Right cardiac atrium (tissue), 5 donors: ENCODE results near the gene TLCD3B. TPM values are rescaled to one million over a fixed set of nuclear protein-coding genes. Genes with fewer than 3 reads are reported as not detected.

ENCODE experiments used
- ATAC-seq, 2 donors: fragments of 200-7000 bp; cut with Tn5 transposase; one replicate each; pipeline versions ENCODE4 v1.8.0 to v1.9.1; 2020; ENCODE audit warnings: moderate library complexity in 2 of 2, mild to moderate bottlenecking in 1 of 2
- DNase-seq, 3 donors: peaks; one replicate each; pipeline ENCODE4 v3.0.0-alpha.2; 2020
- H3K27ac ChIP-seq: one replicate; pipeline ENCODE4 v1.5.1; 2013; ENCODE audit warnings: mild to moderate bottlenecking, low read length, control low read depth, moderate library complexity
- H3K27me3 ChIP-seq: one replicate; pipeline ENCODE4 v1.6.1; 2013; ENCODE audit not compliant: control insufficient read depth, insufficient read depth
- H3K4me1 ChIP-seq: one replicate; pipeline ENCODE4 v1.6.1; 2013; ENCODE audit warnings: low read length; ENCODE audit not compliant: control insufficient read depth, insufficient read depth
- H3K4me3 ChIP-seq: one replicate; pipeline ENCODE4 v1.5.1; 2013; ENCODE audit warnings: low read length, control low read depth
- H3K9me3 ChIP-seq: one replicate; pipeline ENCODE4 v1.6.1; 2013; ENCODE audit warnings: low read length; ENCODE audit not compliant: control insufficient read depth
- WGBS: extraction: QIAGEN DNeasy Blood & Tissue Kit; methylation state at CpG from one replicate; pipeline ENCODE4 v1.1.7; 2013; 5-methylcytosine and 5-hydroxymethylcytosine counted together
- intact Hi-C, 4 donors: fragments of 100-400 bp; cut with DNase I; formaldehyde crosslinking; loops; one replicate each; pipeline versions ENCODE4 v1.11.0 to v1.14.0; 2022 to 2023
- long read RNA-seq, 4 donors: library from polyadenylated mRNA; unstranded; transcript quantifications; one replicate each; pipeline ENCODE4 v2.0.0, GENCODE V29; 2020 to 2021
- polyA plus RNA-seq: library from polyadenylated mRNA; stranded (reverse); fragments of 200-250 nt; gene quantifications from one replicate; pipeline ENCODE4 v1.2.3, GENCODE V29; 2013
- total RNA-seq, 4 donors: library from RNA; stranded (reverse); fragmentation: NEBNext Ultra II Directional; extraction: Animal tissue kit (Norgen Biotek cat#: 25700); gene quantifications; one replicate each; pipeline ENCODE4 v1.2.1, GENCODE V29; 2021
- donor health status: healthy with polysubstance abuse.
- donor health status: DM: no; HTN: yes; CAD: no.
- donor health status: DM: no; HTN: no; CAD: no.
- donor health status: DM: no; HTN: yes; CAD: no; lungs with severe emphysema.
- donor health status: DM: yes; HTN: yes; CAD: no.

Gene TLCD3B, protein sequence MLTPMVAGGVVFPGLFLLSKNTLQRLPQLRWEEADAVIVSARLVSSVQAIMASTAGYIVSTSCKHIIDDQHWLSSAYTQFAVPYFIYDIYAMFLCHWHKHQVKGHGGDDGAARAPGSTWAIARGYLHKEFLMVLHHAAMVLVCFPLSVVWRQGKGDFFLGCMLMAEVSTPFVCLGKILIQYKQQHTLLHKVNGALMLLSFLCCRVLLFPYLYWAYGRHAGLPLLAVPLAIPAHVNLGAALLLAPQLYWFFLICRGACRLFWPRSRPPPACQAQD
- not detected for total RNA-seq
- polyA plus RNA-seq, result not detected
- long read RNA-seq, donor 1, result 0 reads
- long read RNA-seq, donor 2, result 0 reads
- long read RNA-seq, donor 3, result 0 reads
- long read RNA-seq, donor 4, result 0 reads

DNA sequence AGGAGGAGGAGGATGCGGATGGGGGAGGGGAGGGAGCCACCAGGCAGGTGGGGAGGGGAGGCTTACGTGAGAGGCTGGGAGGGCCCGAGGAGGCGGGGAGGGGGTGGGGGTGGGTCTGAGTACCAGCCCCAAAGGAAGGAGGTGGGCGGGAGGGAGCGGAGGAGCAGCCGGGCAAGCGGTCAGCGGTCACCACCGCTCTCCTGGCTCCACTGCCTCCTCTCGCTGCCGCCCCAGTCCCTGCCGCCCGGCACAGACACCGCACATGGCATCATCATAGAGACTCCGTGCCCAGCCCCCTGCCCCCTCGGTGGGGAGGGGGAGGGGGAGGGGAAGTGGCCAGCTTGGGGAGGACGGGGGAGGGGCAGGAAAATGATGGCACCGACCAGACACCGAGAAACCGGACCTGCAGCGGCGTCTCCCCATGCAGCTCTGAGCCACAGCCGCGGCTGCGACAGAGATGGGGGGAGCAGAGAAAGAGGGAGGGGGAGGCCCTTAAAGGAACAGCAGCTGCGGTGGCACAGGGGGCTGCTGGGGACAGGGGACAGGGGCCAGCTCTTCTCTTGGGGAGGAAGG lies at the start of gene TLCD3B:
TSS of gene TLCD3B (minus strand) at position 431 of the 573 bp plus-strand sequence. CDS start 744 bp downstream, outside the sequence.
- DNase-seq (peak in 1 of 3 donors; percentile 54), ATAC-seq (peak in 1 of 2 donors; percentile 15)
- intact Hi-C loops, result no loop called here
- 1% methylated on average over 27 of the region's 27 CpGs for WGBS
- Histone ChIP-seq H3K27me3 (no peaks in the 10 kb centered on the region), H3K9me3 (no peaks in the 10 kb centered on the region), H3K4me3 (no peak within 1 kb of the TSS), H3K4me1 (no peaks in the 10 kb centered on the region), H3K27ac (no peak within 1 kb of the TSS)

DNA sequence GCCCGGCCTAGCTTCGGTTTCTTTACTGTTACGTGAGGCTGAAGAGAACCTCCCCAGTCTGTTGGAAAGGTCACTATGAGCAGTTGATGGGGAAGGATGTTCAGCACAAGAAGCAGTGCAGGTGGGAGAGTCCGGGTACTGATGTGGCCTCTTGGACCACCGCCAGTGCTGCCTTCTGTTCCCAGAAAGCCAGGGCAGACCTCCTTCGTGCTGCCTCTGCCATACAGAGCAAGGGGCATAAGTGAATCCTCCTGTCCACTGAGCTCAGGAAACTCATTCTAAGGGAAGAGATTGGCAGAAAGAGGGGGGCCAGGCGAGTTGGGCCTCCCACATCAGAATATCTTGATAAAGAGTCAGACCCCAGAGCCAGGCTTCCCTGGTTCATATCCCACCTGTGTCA lies 48.4 kb upstream of the TLCD3B start:
- ATAC-seq (no peak), DNase-seq (peak in 1 of 3 donors; percentile 48)
- Histone ChIP-seq H3K9me3 (no peaks in the 10 kb centered on the region), H3K4me1 (no peaks in the 10 kb centered on the region), H3K27me3 (no peaks in the 10 kb centered on the region), H3K27ac (no peak overlapping the region), H3K4me3 (no peak overlapping the region)
- intact Hi-C loops, result no loop called here
- 83% methylated on average over 7 of the region's 7 CpGs for WGBS

DNA sequence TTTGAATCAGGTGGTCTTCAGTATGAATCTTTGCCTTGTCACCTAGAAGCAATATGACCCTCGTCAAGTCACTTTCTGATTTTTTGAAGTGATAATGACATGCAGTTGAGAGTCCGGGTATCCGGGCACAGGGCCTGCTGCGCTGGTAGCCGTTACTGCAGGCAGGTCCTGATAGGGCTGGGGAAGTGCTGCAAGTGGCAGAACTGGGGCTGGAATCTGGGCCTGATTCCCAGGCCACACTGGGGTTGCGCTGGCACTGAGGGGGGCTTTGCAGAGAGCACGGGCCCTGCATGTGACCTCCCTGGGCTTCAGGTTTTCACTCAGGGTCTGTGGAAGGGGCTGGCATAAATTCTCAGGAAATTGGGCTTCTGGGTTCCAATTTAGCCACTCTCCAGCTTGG lies 47.7 kb upstream of the TLCD3B start:
- WGBS, result 78% methylated on average over 7 of the region's 7 CpGs
- no peaks in the 10 kb centered on the region for H3K27me3 ChIP-seq
- H3K27ac ChIP-seq, result no peak overlapping the region
- intact Hi-C loops, result no loop called here
- no peaks in the 10 kb centered on the region for H3K9me3 ChIP-seq
- ATAC-seq (no peak), DNase-seq (no peak)
- H3K4me1 ChIP-seq, result no peaks in the 10 kb centered on the region
- H3K4me3 ChIP-seq, result no peak overlapping the region

DNA sequence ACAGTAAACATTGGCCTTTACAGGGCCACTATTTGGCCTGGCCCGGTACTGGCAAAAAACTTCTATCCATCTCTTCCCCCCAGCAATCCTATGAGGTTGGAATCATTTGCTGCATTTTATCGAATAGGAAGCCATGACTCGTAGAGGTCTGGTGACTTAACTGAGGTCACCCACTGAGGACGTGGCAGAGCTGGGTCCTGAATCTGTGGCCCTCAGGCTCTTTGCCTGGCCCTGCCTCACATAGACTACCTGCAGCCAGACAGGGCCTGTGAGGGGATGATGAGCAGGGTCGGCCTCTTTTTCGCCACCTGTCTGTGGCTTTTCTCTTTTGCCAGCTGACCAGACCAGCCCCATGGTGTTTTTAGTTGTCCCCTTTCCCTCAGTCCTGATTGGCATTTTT lies 46.6 kb upstream of the TLCD3B start:
- Histone ChIP-seq H3K4me3 (no peak overlapping the region), H3K9me3 (no peaks in the 10 kb centered on the region), H3K27me3 (no peaks in the 10 kb centered on the region), H3K4me1 (no peaks in the 10 kb centered on the region), H3K27ac (no peak overlapping the region)
- 70% methylated on average over 6 of the region's 6 CpGs for WGBS
- intact Hi-C loops, result no loop called here
- DNase-seq (peak in 1 of 3 donors; percentile 5), ATAC-seq (no peak)

DNA sequence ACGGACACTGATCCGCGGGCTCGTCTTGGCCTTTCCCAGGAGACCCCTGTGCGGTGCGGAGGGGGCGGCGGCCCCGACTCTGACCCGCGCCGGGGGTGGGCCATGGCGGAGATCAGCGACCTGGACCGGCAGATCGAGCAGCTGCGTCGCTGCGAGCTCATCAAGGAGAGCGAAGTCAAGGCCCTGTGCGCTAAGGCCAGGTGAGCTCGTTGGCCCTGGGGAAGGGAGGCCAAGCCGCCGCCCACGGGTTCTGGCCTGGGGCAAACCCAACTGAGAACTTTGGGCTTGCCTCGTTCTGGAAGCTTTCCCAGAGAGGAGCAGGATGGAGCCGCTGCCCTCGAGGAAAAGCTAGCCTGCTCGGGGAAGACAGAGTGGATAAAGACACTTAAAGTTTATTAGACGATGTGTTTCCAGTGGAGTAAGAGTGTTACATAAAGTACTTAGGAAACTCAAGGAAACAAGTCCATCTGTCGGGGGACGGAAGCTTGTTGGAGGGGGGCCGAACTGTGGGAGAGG lies 45.3 kb upstream of the TLCD3B start:
- ATAC-seq (peak; percentile 16 to 42), DNase-seq (peak; percentile 36 to 75 (median 66))
- no peaks in the 10 kb centered on the region for H3K27me3 ChIP-seq
- H3K4me1 ChIP-seq, result no peaks in the 10 kb centered on the region
- peak overlapping the region; percentile 82 for H3K4me3 ChIP-seq
- 1% methylated on average over 33 of the region's 33 CpGs for WGBS
- no peaks in the 10 kb centered on the region for H3K9me3 ChIP-seq
- intact Hi-C loops, result no loop called here
- H3K27ac ChIP-seq, result peak overlapping the region; percentile 38

DNA sequence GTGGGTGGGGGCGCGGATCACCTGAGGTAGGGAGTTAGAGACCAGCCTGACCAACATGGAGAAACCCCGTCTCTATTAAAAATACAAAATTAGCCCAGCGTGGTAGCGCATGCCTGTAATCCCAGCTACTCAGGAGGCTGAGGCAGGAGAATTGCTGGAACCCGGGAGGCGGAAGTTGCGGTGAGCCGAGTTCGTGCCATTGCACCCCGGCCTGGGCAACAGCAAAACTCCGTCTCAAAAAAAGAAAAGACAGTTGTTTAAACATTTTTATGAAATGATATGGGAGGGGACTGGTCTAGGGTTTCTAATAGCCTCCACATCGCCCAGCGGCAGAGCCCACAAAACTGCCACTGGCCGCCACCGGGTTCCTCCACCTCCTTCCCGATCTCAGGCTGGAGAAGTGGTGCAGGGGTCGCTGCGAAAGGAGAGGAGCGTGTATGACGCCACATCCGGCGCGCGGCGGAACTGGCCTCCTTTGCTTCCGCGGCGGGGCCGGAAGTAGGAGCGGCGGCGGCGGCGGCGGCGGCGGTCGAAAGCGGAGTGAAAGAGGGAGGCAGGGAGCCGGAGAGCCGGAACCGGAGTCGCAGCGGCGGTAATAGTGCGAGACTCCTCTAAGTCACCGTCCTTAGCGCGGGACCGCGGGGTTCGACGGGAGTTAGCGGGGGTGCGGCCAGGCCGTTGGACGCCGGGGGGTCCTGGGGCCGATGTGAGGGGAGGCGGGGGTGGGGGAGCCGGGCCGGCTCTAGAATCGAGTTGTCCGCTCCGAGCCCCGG lies 44.6 kb upstream of the TLCD3B start, which contains the start of gene PPP4C:
TSS of gene PPP4C (plus strand) at position 492 of the 773 bp plus-strand sequence. CDS start 384 bp downstream, outside the sequence.
- H3K4me3 ChIP-seq, result peak within 1 kb of the TSS; percentile 82
- no peaks in the 10 kb centered on the region for H3K4me1 ChIP-seq
- DNase-seq (peak; percentile 93 to 97 (median 96)), ATAC-seq (peak; percentile 92 to 94)
- H3K27ac ChIP-seq, result peak within 1 kb of the TSS; percentile 42
- no peaks in the 10 kb centered on the region for H3K9me3 ChIP-seq
- H3K27me3 ChIP-seq, result no peaks in the 10 kb centered on the region
- intact Hi-C loops, result no loop called here
- 2% methylated on average over 67 of the region's 67 CpGs for WGBS

DNA sequence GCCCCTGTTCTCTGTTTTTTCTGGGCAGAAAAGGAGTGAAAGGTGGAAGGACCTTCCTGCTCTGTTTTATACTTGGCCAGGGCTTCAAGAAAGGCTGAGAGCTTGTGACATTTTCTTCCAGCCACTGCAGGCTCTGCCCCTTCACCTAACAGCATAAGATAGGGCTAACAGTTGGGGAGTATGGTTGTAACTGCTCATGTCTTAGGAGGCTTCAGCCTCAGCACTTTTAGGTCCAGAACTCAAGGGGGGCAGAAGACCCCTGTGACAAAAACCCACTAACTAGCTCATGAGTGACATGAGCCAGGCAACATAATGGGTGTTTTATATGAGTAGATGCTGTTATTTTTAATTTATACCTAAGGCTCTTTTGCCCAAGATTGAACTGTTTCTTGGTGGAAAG lies 39.4 kb upstream of the TLCD3B start:
- no peak overlapping the region for H3K4me3 ChIP-seq
- intact Hi-C loops, result no loop called here
- H3K4me1 ChIP-seq, result peaks cover 13% of the 10 kb centered on the region
- no peaks in the 10 kb centered on the region for H3K27me3 ChIP-seq
- DNase-seq (no peak), ATAC-seq (no peak)
- H3K9me3 ChIP-seq, result no peaks in the 10 kb centered on the region
- H3K27ac ChIP-seq, result no peak overlapping the region

DNA sequence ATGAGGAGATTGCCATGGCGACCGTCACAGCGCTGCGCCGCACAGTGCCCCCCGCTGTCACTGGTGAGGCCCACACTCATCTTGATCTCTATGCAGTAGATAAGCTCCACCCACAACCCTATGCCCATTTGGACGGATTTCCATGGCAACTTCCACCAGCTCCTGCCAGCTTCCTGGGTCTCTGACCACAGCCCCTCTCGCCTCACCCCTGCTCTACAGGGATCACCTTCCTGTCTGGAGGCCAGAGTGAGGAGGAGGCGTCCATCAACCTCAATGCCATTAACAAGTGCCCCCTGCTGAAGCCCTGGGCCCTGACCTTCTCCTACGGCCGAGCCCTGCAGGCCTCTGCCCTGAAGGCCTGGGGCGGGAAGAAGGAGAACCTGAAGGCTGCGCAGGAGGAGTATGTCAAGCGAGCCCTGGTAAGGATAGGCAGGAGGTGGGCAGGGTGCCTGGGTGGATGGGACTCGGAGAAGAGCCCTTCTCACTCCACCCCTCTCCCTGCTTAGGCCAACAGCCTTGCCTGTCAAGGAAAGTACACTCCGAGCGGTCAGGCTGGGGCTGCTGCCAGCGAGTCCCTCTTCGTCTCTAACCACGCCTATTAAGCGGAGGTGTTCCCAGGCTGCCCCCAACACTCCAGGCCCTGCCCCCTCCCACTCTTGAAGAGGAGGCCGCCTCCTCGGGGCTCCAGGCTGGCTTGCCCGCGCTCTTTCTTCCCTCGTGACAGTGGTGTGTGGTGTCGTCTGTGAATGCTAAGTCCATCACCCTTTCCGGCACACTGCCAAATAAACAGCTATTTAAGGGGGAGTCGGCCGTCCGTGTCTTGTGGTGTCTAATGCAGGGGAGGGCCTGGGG lies 38.8 kb upstream of the TLCD3B start:
- ATAC-seq, result no peak
- DNase-seq, result peak in 2 of 3 donors; percentile 78 to 81

DNA sequence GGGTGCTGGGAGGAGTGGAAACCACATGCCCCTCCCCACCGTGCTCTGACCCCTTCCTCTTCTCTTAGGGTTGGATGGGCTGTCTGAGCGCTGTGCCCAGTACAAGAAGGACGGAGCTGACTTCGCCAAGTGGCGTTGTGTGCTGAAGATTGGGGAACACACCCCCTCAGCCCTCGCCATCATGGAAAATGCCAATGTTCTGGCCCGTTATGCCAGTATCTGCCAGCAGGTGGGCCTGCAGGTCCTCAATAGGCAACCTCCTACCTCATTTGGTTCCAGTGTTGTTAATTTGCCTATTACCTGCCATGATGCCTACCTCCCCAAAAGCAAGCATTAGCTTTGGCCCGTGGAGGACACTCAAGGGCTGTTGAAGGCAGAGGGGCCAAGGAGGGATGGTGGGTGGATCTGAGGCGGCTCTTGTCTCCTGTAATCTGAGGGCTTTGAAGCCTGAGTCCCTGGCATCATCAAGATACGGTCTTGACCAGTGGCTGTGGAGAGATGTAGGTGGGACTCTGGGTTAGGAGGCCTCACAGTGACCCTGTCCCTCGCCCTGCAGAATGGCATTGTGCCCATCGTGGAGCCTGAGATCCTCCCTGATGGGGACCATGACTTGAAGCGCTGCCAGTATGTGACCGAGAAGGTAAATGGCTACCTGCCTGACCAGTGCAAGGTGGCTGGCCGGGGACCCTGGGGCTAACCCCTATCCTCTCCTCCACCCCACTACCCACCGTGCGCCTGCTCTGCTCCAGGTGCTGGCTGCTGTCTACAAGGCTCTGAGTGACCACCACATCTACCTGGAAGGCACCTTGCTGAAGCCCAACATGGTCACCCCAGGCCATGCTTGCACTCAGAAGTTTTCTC lies 37.9 kb upstream of the TLCD3B start:
- no peak for ATAC-seq
- no peaks in the 10 kb centered on the region for H3K9me3 ChIP-seq
- peaks cover 13% of the 10 kb centered on the region for H3K4me1 ChIP-seq
- H3K27me3 ChIP-seq, result no peaks in the 10 kb centered on the region
- peak in 2 of 3 donors; percentile 64 to 65 for DNase-seq
- WGBS, result 73% methylated on average over 17 of the region's 17 CpGs
- H3K4me3 ChIP-seq, result no peak overlapping the region
- H3K27ac ChIP-seq, result peak overlapping the region; percentile 25
- intact Hi-C loops, result no loop called here

More for the DNA sequence above, 38.8 kb upstream of the TLCD3B start:
- no peak overlapping the region for H3K4me3 ChIP-seq
- peaks cover 13% of the 10 kb centered on the region for H3K4me1 ChIP-seq
- intact Hi-C loops, result no loop called here
- no peaks in the 10 kb centered on the region for H3K9me3 ChIP-seq
- 52% methylated on average over 31 of the region's 31 CpGs for WGBS
- no peaks in the 10 kb centered on the region for H3K27me3 ChIP-seq
- H3K27ac ChIP-seq, result peak overlapping the region; percentile 10
